Measurements from ENCODE around the gene F3. TPM values are rescaled to one million over a fixed set of nuclear protein-coding genes. Genes with fewer than 3 reads are reported as not detected.

The F3 gene
- polyA plus RNA-seq, 2 of the 4 experiments (the other 2 are of a cell fraction) = 3.2 to 4.4 TPM

GRCh38 chr1:94538243-94538827, 3.2 kb downstream of the F3 start:
- POLR2A ChIA-PET = no interaction called here
- Histone ChIP-seq H3K27ac (no peak overlapping the region), H3K4me2 (no peak overlapping the region; the same call in 2 of the 3 replicates), H3K9me3 (no peaks in the 10 kb centered on the region), H3K4me1 (peaks cover 15% of the 10 kb centered on the region), H3K4me3 (no peak overlapping the region)
- ATAC-seq (no peak), DNase-seq (ENCODE audit: low read depth in 1 of 2, low spot score in 1 of 2) (no peak), FAIRE-seq (no peak)
- CTCF ChIA-PET = interaction anchor here (1.8 kb wide), 1 partner anchor 9 kb away, joined by 5 read pairs; no protein-coding TSS in a partner anchor
- TF ChIP-seq NPAS2 (CRISPR knock-in tag; IDR thresholded peaks at IDR 0.05; ENCODE audit: borderline replicate concordance) (no peak), CBX8 (IDR thresholded peaks at IDR 0.05) (no peak), TFCP2L1 (CRISPR knock-in tag; IDR thresholded peaks at IDR 0.05) (no peak), REST (IDR thresholded peaks at IDR 0.05) (no peak), ATOH8 (CRISPR knock-in tag; IDR thresholded peaks at IDR 0.05; ENCODE audit: low read depth) (no peak), RCOR1 (IDR thresholded peaks at IDR 0.05; ENCODE audit: low read depth, low read length) (no peak), HOXB13 (CRISPR knock-in tag; IDR thresholded peaks at IDR 0.05; ENCODE audit: low read depth) (no peak)
- 95% methylated on average over 5 of the region's 6 CpGs for WGBS (ENCODE audit: missing lambda C conversion rate)

- H3K9me3 ChIP-seq = no peaks in the 10 kb centered on the region
- POLR2A ChIA-PET = no interaction called here
- TF ChIP-seq BCL3 (IDR thresholded peaks at IDR 0.05) (no peak), MAZ (IDR thresholded peaks at IDR 0.05; ENCODE audit: borderline replicate concordance, low read depth, low read length) (no peak), FOSB (CRISPR knock-in tag; IDR thresholded peaks at IDR 0.05) (no peak), REST (IDR thresholded peaks at IDR 0.05) (no peak), ZNF302 (CRISPR knock-in tag; IDR thresholded peaks at IDR 0.05) (no peak), CTCF (IDR thresholded peaks at IDR 0.05) (no peak), MYC (IDR thresholded peaks at IDR 0.05; ENCODE audit: borderline replicate concordance, low read length) (no peak)
- CTCF ChIA-PET = interaction anchor here (0.6 to 1.2 kb wide), 2 partner anchors 268 to 269 kb away, joined by 3 read pairs; no protein-coding TSS in a partner anchor
- no peak overlapping the region for H3K4me2 ChIP-seq
- DNase-seq (ENCODE audit: low read depth in 1 of 2, low spot score in 1 of 2) = no peak
- no peak for ATAC-seq
- H3K27ac ChIP-seq = no peak overlapping the region
- peaks cover 6% of the 10 kb centered on the region; the same call in 1 of the 3 replicates for H3K4me1 ChIP-seq
- WGBS (ENCODE audit: missing lambda C conversion rate) = 75% methylated on average over 6 of the region's 6 CpGs
- FAIRE-seq = no peak
- H3K4me3 ChIP-seq = no peak overlapping the region
These were observed 4.3 kb downstream of the F3 start for GRCh38 chr1:94537254-94537653.
